Activated effector memory CD4-positive, alpha-beta T cell treated with Interleukin-2 at 50 U/mL for 16 hours (primary cell): ENCODE results near the gene CDH3.

Experiments
- DNase-seq: peaks from one replicate; pipeline ENCODE4 v3.0.0-alpha.2; 2020

Gene CDH3

GRCh38 chr16:68739964-68740627 lies 95.0 kb downstream of the CDH3 start:
- no peak for DNase-seq

DNA sequence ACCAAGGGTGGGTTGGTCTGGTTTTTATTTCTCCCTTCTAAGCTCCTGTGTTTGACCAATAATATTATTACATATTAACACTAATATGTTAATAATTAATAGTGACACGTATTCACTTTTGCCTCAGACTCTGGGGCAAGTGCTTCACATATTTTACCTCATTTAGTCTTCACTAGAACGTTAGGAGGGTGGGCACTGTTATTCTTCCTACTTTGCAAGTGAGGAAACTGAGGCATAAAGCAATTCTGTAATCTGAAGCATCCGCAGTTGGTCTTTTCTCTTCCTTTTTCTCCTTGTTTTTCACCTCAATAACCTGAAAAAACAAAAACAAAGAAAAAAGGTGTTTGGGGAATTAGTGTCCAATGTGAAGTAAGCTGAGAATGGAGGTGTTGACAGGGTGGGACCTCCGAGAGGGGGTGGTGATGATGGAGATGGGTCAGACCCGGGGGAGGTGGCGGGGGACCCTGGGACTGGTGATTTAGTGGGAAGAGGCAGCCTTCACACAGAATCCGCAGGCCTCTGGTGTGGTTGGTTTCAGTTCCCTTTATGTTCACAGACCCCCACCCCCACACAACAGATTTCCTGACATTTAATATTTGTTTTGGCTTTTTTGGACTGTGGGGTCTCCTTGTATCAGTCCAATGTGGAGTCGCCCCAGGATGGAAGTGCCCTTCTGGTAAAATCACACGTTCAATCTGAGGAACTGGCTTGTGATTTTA lies 95.7 kb downstream of the CDH3 start:
- no peak for DNase-seq

- no peak for DNase-seq
These were observed 98.6 kb downstream of the CDH3 start for GRCh38 chr16:68743664-68744063.

- DNase-seq, result no peak
These were observed 99.7 kb downstream of the CDH3 start for GRCh38 chr16:68744744-68745280.

GRCh38 chr16:68746951-68747350 lies 101.8 kb downstream of the CDH3 start:
- no peak for DNase-seq

- no peak for DNase-seq
These were observed 104.3 kb downstream of the CDH3 start for GRCh38 chr16:68749432-68749831.
